ENCODE measurements around the gene FLAD1.

FLAD1 gene

GRCh38 chr1:155017041-155017945 is 34.1 kb downstream of the FLAD1 start:
- H3F3A ChIP-seq (ENCODE audit: low read depth): no peaks in the 10 kb centered on the region
- no peaks in the 10 kb centered on the region for H4K20me1 ChIP-seq (ENCODE audit: insufficient read depth, low read length, poor library complexity, severe bottlenecking)
- H3K9ac ChIP-seq (ENCODE audit: low read depth, low read length, poor library complexity, severe bottlenecking): peak overlapping the region; percentile 60
- no peaks in the 10 kb centered on the region for H3K9me2 ChIP-seq (replicated peaks; ENCODE audit: low read depth, low read length)
- no peak for TF ChIP-seq EZH2phosphoT487 (IDR thresholded peaks at IDR 0.05; ENCODE audit: borderline replicate concordance)
- TF ChIP-seq CTCF (conservative IDR thresholded peaks at IDR 0.05; ENCODE audit: low read length): peak; percentile 100
- H2AFZ ChIP-seq (ENCODE audit: low read length): peak overlapping the region; percentile 36; the same call in 1 of the 2 replicates
- H3K9me3 ChIP-seq (ENCODE audit: insufficient read depth, low read depth, low read length): no peaks in the 10 kb centered on the region
- peak overlapping the region; percentile 85 for H3K4me2 ChIP-seq (ENCODE audit: low read depth, low read length, poor library complexity, severe bottlenecking)
- H3K4me3 ChIP-seq (ENCODE audit: low read length, poor library complexity, severe bottlenecking): peak overlapping the region; percentile 59
- no peaks in the 10 kb centered on the region for H3K27me3 ChIP-seq (ENCODE audit: insufficient read depth, low read length, poor library complexity, severe bottlenecking)
- peaks cover 27% of the 10 kb centered on the region for H3K4me1 ChIP-seq (ENCODE audit: insufficient read depth, low read length, poor library complexity, severe bottlenecking)
- no peaks in the 10 kb centered on the region for H3K36me3 ChIP-seq (ENCODE audit: insufficient read depth, low read length)
- H3K79me2 ChIP-seq (ENCODE audit: insufficient read depth, low read length): no peaks in the 10 kb centered on the region

- Histone ChIP-seq H4K20me1 (ENCODE audit: insufficient read depth, low read length, poor library complexity, severe bottlenecking) (no peaks in the 10 kb centered on the region), H3K4me2 (ENCODE audit: low read depth, low read length, poor library complexity, severe bottlenecking) (peak overlapping the region; percentile 85), H3K9me2 (replicated peaks; ENCODE audit: low read depth, low read length) (no peaks in the 10 kb centered on the region), H3F3A (ENCODE audit: low read depth) (no peaks in the 10 kb centered on the region), H2AFZ (ENCODE audit: low read length) (peak overlapping the region; percentile 36; the same call in 1 of the 2 replicates), H3K79me2 (ENCODE audit: insufficient read depth, low read length) (no peaks in the 10 kb centered on the region), H3K36me3 (ENCODE audit: insufficient read depth, low read length) (no peaks in the 10 kb centered on the region), H3K4me3 (ENCODE audit: low read length, poor library complexity, severe bottlenecking) (peak overlapping the region; percentile 59), H3K4me1 (ENCODE audit: insufficient read depth, low read length, poor library complexity, severe bottlenecking) (peaks cover 20% of the 10 kb centered on the region), H3K27me3 (ENCODE audit: insufficient read depth, low read length, poor library complexity, severe bottlenecking) (no peaks in the 10 kb centered on the region), H3K9ac (ENCODE audit: low read depth, low read length, poor library complexity, severe bottlenecking) (peak overlapping the region; percentile 60), H3K9me3 (ENCODE audit: insufficient read depth, low read depth, low read length) (no peaks in the 10 kb centered on the region)
- TF ChIP-seq CTCF (conservative IDR thresholded peaks at IDR 0.05; ENCODE audit: low read length) (no peak), EZH2phosphoT487 (IDR thresholded peaks at IDR 0.05; ENCODE audit: borderline replicate concordance) (no peak)
Measured at GRCh38 chr1:155017946-155018316, 34.8 kb downstream of the FLAD1 start.

- TF ChIP-seq EZH2phosphoT487 (IDR thresholded peaks at IDR 0.05; ENCODE audit: borderline replicate concordance): no peak
- TF ChIP-seq CTCF (conservative IDR thresholded peaks at IDR 0.05; ENCODE audit: low read length): no peak
- Histone ChIP-seq H3K27me3 (ENCODE audit: insufficient read depth, low read length, poor library complexity, severe bottlenecking) (no peaks in the 10 kb centered on the region), H4K20me1 (ENCODE audit: insufficient read depth, low read length, poor library complexity, severe bottlenecking) (no peaks in the 10 kb centered on the region), H3K79me2 (ENCODE audit: insufficient read depth, low read length) (no peaks in the 10 kb centered on the region), H3K9me3 (ENCODE audit: insufficient read depth, low read depth, low read length) (no peaks in the 10 kb centered on the region), H3K36me3 (ENCODE audit: insufficient read depth, low read length) (no peaks in the 10 kb centered on the region), H2AFZ (ENCODE audit: low read length) (no peak overlapping the region), H3K4me1 (ENCODE audit: insufficient read depth, low read length, poor library complexity, severe bottlenecking) (peaks cover 13% of the 10 kb centered on the region), H3K9ac (ENCODE audit: low read depth, low read length, poor library complexity, severe bottlenecking) (no peak overlapping the region), H3K9me2 (replicated peaks; ENCODE audit: low read depth, low read length) (no peaks in the 10 kb centered on the region), H3K4me3 (ENCODE audit: low read length, poor library complexity, severe bottlenecking) (no peak overlapping the region), H3K4me2 (ENCODE audit: low read depth, low read length, poor library complexity, severe bottlenecking) (no peak overlapping the region), H3F3A (ENCODE audit: low read depth) (no peaks in the 10 kb centered on the region)
Measured at GRCh38 chr1:155018617-155019348, 35.6 kb downstream of the FLAD1 start.
